Measurements from ENCODE around the gene CYB5B. TPM values are rescaled to one million over a fixed set of nuclear protein-coding genes. Genes with fewer than 3 reads are reported as not detected.
A peak's percentile ranks its signal among the peaks of the same experiment; 100 is the strongest.

Gene CYB5B
- total and polyA plus RNA-seq, 4 donors: 41.5 to 75.0 (median 50.4) TPM

DNA sequence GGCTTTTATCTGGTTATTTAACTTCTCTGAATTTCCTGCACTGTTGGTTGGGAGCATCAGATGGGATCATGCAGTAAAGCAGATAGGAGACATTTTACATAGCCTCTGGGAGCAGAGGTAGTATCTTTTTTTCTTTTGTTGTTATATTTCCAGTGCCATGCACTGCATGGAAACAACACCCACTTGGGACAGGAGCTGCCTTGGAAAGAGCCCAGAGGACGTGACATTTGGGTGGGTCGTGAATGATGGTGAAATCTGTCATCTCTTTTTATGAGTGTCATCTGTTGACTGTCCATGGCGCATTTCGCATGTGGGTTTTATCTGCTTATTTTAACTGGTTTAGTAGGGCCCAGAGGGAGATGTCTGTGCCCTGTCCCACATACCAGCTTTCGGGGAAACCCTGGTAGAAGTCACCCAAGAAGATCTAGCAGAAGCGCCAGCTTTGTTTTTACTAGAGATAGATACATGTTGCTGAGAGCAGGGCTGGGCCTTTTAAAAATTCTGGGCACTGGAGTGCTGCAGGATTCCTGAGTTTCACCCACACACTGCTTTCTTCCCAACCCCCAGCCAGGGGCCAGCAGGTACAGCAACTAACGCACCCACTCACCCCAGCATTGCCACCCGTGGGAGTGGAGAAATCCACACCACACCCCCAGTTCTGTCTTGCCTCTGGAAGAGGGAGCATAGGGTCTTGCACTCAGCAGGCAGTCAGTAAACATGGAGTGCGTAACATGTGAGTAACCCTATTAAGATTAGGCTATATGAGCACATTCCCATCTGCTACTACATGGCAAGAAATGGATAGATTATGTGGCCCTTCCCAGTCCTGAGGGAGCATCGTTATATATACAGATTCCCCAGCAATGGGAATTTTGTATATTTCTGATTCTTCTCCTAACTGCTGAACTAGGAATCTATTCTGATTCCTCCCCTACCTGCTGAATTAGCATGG, 30.2 kb upstream of the CYB5B start:
- no peak for ATAC-seq (ENCODE audit: low FRiP score)
- 78 to 79% methylated on average over 10 of the region's 10 CpGs for WGBS, 2 donors
- H3K4me3 ChIP-seq (ENCODE audit: low read length in 2 of 2): no peak overlapping the region
- H3K27me3 ChIP-seq (ENCODE audit: control insufficient read depth in 1 of 2, insufficient read depth in 2 of 2, low read length in 1 of 2): no peaks in the 10 kb centered on the region
- H3K27ac ChIP-seq (ENCODE audit: low read depth in 1 of 2, low read length in 2 of 2): no peak overlapping the region
- intact Hi-C loops (cut with DNase I): loop anchor here (5.0 to 10.0 kb wide), 2 partner anchors 91 to 358 kb away; partner anchors contain the start of gene NOB1 (in 1 of the 2)
- no peaks in the 10 kb centered on the region for H3K9me3 ChIP-seq (ENCODE audit: control insufficient read depth, low read length)
- H3K4me1 ChIP-seq (ENCODE audit: control insufficient read depth in 1 of 2, insufficient read depth in 2 of 2, low read length in 2 of 2): no peaks in the 10 kb centered on the region
- no peaks in the 10 kb centered on the region for H3K36me3 ChIP-seq (ENCODE audit: control insufficient read depth in 1 of 2, insufficient read depth in 2 of 2, low read length in 1 of 2)
- no peak for DNase-seq

DNA sequence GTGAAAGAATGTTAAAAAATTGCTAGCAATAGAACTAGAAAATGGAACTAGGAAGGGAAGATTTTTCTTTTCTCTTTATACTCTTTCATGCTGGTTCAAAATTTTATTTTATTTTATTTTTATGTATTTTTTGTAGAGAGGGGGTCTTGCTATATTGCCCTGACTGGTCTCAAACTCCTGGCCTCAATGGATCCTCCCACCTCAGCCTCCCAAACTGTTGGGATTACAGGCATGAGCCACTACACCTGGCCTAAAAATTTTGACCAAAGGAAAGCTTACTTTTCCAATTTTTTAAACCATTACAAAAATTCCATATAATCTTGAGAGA, 28.6 kb upstream of the CYB5B start:
- H3K27me3 ChIP-seq (ENCODE audit: control insufficient read depth in 1 of 2, insufficient read depth in 2 of 2, low read length in 1 of 2): no peaks in the 10 kb centered on the region
- intact Hi-C loops (cut with DNase I): loop anchor here in 1 of 2 donors (2.0 to 10.0 kb wide), 3 partner anchors 89 to 359 kb away; partner anchors contain the start of genes NFAT5 and NOB1
- no peaks in the 10 kb centered on the region for H3K36me3 ChIP-seq (ENCODE audit: control insufficient read depth in 1 of 2, insufficient read depth in 2 of 2, low read length in 1 of 2)
- no peaks in the 10 kb centered on the region for H3K9me3 ChIP-seq (ENCODE audit: control insufficient read depth, low read length)
- H3K27ac ChIP-seq (ENCODE audit: low read depth in 1 of 2, low read length in 2 of 2): no peak overlapping the region
- ATAC-seq (ENCODE audit: low FRiP score) (no peak), DNase-seq (no peak)
- H3K4me1 ChIP-seq (ENCODE audit: control insufficient read depth in 1 of 2, insufficient read depth in 2 of 2, low read length in 2 of 2): no peaks in the 10 kb centered on the region
- no peak overlapping the region for H3K4me3 ChIP-seq (ENCODE audit: low read length in 2 of 2)

DNA sequence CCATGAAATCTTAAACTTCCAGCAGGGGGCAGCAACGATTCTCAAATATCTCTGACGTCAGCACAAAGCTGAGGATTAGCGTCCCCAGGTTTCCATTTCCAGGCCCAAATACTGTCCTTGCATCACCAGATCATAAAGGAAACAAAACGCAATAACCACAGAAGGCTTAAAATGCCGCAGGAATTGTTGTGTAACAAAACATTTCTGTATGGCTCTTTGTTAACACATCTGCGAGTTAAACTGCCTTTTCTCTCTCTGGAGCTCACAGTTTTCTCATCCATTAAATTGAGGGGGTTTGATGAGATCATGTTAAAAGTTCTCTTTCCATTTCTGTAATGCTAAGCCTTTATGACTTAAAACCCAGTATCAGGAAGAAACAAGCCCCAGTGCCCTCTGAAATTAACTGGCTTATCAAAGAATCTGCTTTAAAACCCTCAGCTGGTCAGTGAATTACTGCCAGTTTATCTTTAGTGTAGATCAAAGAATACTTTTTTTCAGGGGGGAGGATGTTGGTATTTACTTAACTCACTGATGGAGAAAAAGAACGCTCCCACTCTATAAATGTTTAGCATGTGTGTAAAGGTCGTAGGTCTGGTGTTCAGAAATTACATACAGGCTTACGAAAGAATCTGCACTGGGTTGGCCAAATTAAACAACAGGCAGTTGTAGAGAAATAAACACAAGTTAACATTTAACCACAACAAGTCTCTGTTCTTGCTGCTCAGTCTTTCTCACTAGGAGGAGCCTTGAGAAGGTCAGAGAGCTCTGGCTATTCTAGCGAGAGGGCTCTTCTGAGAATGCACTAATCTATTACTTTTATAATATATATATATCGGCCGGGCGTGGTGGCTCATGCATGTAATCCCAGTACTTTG, 28.0 kb upstream of the CYB5B start:
- peak overlapping the region in 1 of 2 donors; percentile 79 for H3K27ac ChIP-seq (ENCODE audit: low read depth in 1 of 2, low read length in 2 of 2)
- no peak overlapping the region for H3K4me3 ChIP-seq (ENCODE audit: low read length in 2 of 2)
- no peaks in the 10 kb centered on the region for H3K9me3 ChIP-seq (ENCODE audit: control insufficient read depth, low read length)
- intact Hi-C loops (cut with DNase I): loop anchor here in 1 of 2 donors (2.0 to 10.0 kb wide), 3 partner anchors 88 to 358 kb away; partner anchors contain the start of genes NFAT5 and NOB1
- 24 to 25% methylated on average over 13 of the region's 13 CpGs for WGBS, 2 donors
- H3K36me3 ChIP-seq (ENCODE audit: control insufficient read depth in 1 of 2, insufficient read depth in 2 of 2, low read length in 1 of 2): no peaks in the 10 kb centered on the region
- H3K4me1 ChIP-seq (ENCODE audit: control insufficient read depth in 1 of 2, insufficient read depth in 2 of 2, low read length in 2 of 2): no peaks in the 10 kb centered on the region
- ATAC-seq (ENCODE audit: low FRiP score): peak; percentile 88
- H3K27me3 ChIP-seq (ENCODE audit: control insufficient read depth in 1 of 2, insufficient read depth in 2 of 2, low read length in 1 of 2): no peaks in the 10 kb centered on the region
- DNase-seq: peak in 1 of 2 donors; percentile 70

DNA sequence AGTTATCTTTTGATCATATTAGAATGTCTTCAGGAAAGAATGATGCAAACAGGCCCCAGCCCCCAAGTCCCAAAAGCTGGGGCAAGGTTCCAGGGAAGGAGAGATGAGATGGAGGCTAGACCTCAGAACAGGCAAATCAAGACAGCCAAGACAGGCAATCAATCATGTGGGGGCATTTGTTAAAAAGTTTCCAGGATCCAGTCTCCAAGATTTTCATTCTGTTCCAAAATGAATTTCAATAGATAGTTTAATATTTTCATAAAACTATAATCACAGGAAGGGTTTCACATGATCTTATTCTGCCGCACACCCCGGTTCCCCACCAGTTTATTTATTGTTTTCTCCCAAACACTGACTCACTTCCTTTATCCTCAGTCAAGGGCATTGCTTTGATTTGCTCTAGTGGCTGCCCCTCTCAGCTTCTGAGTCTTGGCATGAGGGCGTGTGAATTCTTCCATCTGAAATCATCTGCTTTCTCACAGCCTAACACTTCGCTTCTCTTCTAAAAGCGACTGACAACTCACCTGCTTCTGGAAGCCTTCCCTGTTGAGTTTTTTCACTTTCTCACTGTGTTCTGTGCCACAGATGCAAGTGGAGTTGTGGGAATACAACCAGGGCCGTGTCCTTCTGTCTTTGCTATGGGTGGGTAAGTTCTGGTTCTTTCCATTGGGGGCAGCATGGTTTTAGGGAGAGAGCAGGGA, 26.4 kb upstream of the CYB5B start:
- DNase-seq: no peak
- H3K27me3 ChIP-seq (ENCODE audit: control insufficient read depth in 1 of 2, insufficient read depth in 2 of 2, low read length in 1 of 2): no peaks in the 10 kb centered on the region
- H3K9me3 ChIP-seq (ENCODE audit: control insufficient read depth, low read length): no peaks in the 10 kb centered on the region
- WGBS, 2 donors: 16 to 21% methylated on average over 6 of the region's 6 CpGs
- no peaks in the 10 kb centered on the region for H3K36me3 ChIP-seq (ENCODE audit: control insufficient read depth in 1 of 2, insufficient read depth in 2 of 2, low read length in 1 of 2)
- intact Hi-C loops (cut with DNase I): loop anchor here in 1 of 2 donors (2.0 to 10.0 kb wide), 3 partner anchors 87 to 357 kb away; partner anchors contain the start of genes NFAT5 and NOB1
- H3K4me1 ChIP-seq (ENCODE audit: control insufficient read depth in 1 of 2, insufficient read depth in 2 of 2, low read length in 2 of 2): no peaks in the 10 kb centered on the region
- H3K27ac ChIP-seq (ENCODE audit: low read depth in 1 of 2, low read length in 2 of 2): no peak overlapping the region
- ATAC-seq (ENCODE audit: low FRiP score): peak; percentile 75
- no peak overlapping the region for H3K4me3 ChIP-seq (ENCODE audit: low read length in 2 of 2)

DNA sequence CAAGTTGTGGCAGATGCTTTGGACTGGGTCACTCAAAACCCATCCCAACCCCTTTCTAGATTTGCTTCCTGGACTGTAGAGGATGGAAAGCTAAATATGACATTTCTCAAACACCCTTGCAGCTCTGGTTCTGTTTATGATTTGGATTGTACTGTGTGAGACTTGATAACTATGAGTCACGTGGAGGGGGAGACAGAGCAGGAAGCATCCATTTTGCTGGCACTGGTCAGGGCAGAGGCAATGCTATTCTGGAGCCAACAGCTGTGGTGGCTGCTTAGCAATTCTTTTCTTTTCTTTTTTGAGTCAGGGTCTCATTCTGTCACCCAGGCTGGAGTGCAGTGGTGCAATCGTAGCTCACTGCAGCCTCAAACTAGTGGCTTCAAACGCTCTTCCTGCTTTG, 25.1 kb upstream of the CYB5B start:
- DNase-seq (no peak), ATAC-seq (ENCODE audit: low FRiP score) (no peak)
- intact Hi-C loops (cut with DNase I): loop anchor here in 1 of 2 donors (10.0 kb wide), 1 partner anchor 85 kb away; no protein-coding TSS in a partner anchor

DNA sequence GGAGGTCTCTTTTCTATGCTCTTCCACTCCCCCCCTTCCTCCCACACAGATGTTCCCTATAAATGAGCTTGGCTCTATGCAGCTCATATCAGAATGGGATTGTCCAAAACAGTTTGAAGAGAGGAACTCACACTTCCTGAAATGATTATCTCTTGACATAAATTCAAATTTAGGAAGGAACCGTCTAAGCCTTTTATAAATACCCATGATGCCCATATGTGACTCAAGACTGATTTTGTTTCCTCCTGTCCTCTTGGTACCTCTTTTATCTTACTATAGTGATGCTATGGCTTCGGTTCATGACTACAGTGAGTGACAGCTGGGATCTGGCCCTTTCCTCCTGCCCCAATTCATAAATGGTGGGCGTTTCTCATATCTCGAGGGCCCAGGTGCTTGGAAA, 22.0 kb upstream of the CYB5B start:
- ATAC-seq (ENCODE audit: low FRiP score) (no peak), DNase-seq (no peak)
- 68 to 73% methylated on average over 4 of the region's 4 CpGs for WGBS, 2 donors
- H3K9me3 ChIP-seq (ENCODE audit: control insufficient read depth, low read length): no peaks in the 10 kb centered on the region
- H3K27ac ChIP-seq (ENCODE audit: low read depth in 1 of 2, low read length in 2 of 2): no peak overlapping the region
- intact Hi-C loops (cut with DNase I): no loop called here
- H3K4me3 ChIP-seq (ENCODE audit: low read length in 2 of 2): no peak overlapping the region
- peaks cover 2 to 3% of the 10 kb centered on the region in 2 donors for H3K4me1 ChIP-seq (ENCODE audit: control insufficient read depth in 1 of 2, insufficient read depth in 2 of 2, low read length in 2 of 2)
- H3K27me3 ChIP-seq (ENCODE audit: control insufficient read depth in 1 of 2, insufficient read depth in 2 of 2, low read length in 1 of 2): no peaks in the 10 kb centered on the region
- no peaks in the 10 kb centered on the region for H3K36me3 ChIP-seq (ENCODE audit: control insufficient read depth in 1 of 2, insufficient read depth in 2 of 2, low read length in 1 of 2)

More for the DNA sequence above, 25.1 kb upstream of the CYB5B start:
- Histone ChIP-seq H3K9me3 (ENCODE audit: control insufficient read depth, low read length) (no peaks in the 10 kb centered on the region), H3K4me1 (ENCODE audit: control insufficient read depth in 1 of 2, insufficient read depth in 2 of 2, low read length in 2 of 2) (peaks cover 0 to under 1% of the 10 kb centered on the region in 2 donors), H3K36me3 (ENCODE audit: control insufficient read depth in 1 of 2, insufficient read depth in 2 of 2, low read length in 1 of 2) (no peaks in the 10 kb centered on the region), H3K27me3 (ENCODE audit: control insufficient read depth in 1 of 2, insufficient read depth in 2 of 2, low read length in 1 of 2) (no peaks in the 10 kb centered on the region), H3K4me3 (ENCODE audit: low read length in 2 of 2) (no peak overlapping the region), H3K27ac (ENCODE audit: low read depth in 1 of 2, low read length in 2 of 2) (no peak overlapping the region)
- 60 to 66% methylated on average over 3 of the region's 3 CpGs for WGBS, 2 donors

DNA sequence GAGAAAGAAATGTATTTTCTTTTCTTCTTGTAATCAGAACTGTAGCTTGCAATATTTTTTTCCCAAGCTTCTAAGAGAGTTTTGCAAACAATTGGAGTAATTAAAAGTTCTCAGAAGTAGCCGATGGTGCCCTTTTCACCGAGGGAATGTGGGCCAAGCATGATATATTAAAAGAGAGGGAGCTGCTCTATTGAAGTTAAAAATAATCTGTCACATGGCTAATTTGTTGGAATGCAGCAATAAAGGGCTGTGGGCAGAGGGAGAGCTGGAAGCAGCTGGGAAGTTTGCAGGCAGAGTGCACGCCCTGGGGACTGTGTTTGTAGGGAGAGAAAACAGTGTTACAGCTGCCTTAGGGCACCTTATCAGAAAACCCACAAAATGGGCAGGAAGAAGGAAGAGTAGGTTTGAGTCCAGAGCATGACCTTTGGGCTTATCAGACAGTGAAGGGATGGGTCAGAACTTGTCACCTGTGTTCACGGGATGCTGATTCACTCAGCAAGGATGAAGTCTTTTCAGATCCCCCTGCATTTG, 20.1 kb upstream of the CYB5B start:
- H3K36me3 ChIP-seq (ENCODE audit: control insufficient read depth in 1 of 2, insufficient read depth in 2 of 2, low read length in 1 of 2): no peaks in the 10 kb centered on the region
- DNase-seq: no peak
- WGBS, 2 donors: 13% methylated on average over 4 of the region's 4 CpGs
- ATAC-seq (ENCODE audit: low FRiP score): peak; percentile 62
- H3K4me1 ChIP-seq (ENCODE audit: control insufficient read depth in 1 of 2, insufficient read depth in 2 of 2, low read length in 2 of 2): peaks cover 2 to 3% of the 10 kb centered on the region in 2 donors
- no peaks in the 10 kb centered on the region for H3K9me3 ChIP-seq (ENCODE audit: control insufficient read depth, low read length)
- H3K27ac ChIP-seq (ENCODE audit: low read depth in 1 of 2, low read length in 2 of 2): no peak overlapping the region
- intact Hi-C loops (cut with DNase I): no loop called here
- no peaks in the 10 kb centered on the region for H3K27me3 ChIP-seq (ENCODE audit: control insufficient read depth in 1 of 2, insufficient read depth in 2 of 2, low read length in 1 of 2)
- no peak overlapping the region for H3K4me3 ChIP-seq (ENCODE audit: low read length in 2 of 2)

DNA sequence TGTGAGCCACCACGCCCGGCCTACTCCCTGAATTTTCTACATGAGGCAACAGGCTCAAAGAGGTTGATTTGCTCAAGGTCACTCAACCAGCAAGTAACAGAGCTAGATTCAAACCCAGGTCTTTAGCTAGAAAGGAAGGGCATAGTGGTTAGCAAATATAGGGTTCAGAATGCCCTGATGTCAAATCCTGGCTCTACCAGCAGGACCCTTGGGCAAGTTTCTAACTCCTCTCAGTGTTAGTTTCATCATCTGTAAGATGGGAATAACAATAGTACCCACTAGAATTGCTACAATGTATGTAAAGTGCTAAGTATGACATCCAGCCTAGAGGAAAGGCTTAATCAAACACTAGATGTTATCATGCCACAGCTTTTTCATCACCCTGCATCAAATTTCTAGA, 19.1 kb upstream of the CYB5B start:
- H3K36me3 ChIP-seq (ENCODE audit: control insufficient read depth in 1 of 2, insufficient read depth in 2 of 2, low read length in 1 of 2): no peaks in the 10 kb centered on the region
- H3K27ac ChIP-seq (ENCODE audit: low read depth in 1 of 2, low read length in 2 of 2): no peak overlapping the region
- ATAC-seq (ENCODE audit: low FRiP score): no peak
- H3K27me3 ChIP-seq (ENCODE audit: control insufficient read depth in 1 of 2, insufficient read depth in 2 of 2, low read length in 1 of 2): no peaks in the 10 kb centered on the region
- H3K4me3 ChIP-seq (ENCODE audit: low read length in 2 of 2): no peak overlapping the region
- WGBS, 2 donors: 98 to 99% methylated on average over 2 of the region's 2 CpGs
- peaks cover 2 to 3% of the 10 kb centered on the region in 2 donors for H3K4me1 ChIP-seq (ENCODE audit: control insufficient read depth in 1 of 2, insufficient read depth in 2 of 2, low read length in 2 of 2)
- intact Hi-C loops (cut with DNase I): no loop called here
- H3K9me3 ChIP-seq (ENCODE audit: control insufficient read depth, low read length): no peaks in the 10 kb centered on the region
- DNase-seq: no peak

Measured in aorta (tissue), 5 donors.